Lower leg skin (tissue), 4 donors: ENCODE data around the gene HINT1. TPM values are rescaled to one million over a fixed set of nuclear protein-coding genes. Genes with fewer than 3 reads are reported as not detected.

ENCODE experiments used
- DNase-seq, 2 donors: peaks; one replicate each; pipeline ENCODE4 v3.0.0-alpha.2; 2019; ENCODE audit warnings: low spot score in 2 of 2
- H3K4me3 ChIP-seq: fragments of 200-600 bp; sonication (generic); 2 replicates; pipeline ENCODE4 v1.5.1; 2017; ENCODE audit warnings: mild to moderate bottlenecking, low read depth; ENCODE audit not compliant: poor library complexity, severe bottlenecking
- CTCF ChIP-seq, 3 donors: fragments of 450-650 bp; IDR thresholded peaks; one replicate each; pipeline ENCODE4 v1.5.1; 2016; ENCODE audit warnings: antibody characterized with exemption in 3 of 3, mild to moderate bottlenecking in 3 of 3, moderate library complexity in 2 of 3
- POLR2A ChIP-seq, 2 donors: fragments of 450-650 bp; IDR thresholded peaks; one replicate each; pipeline ENCODE4 v1.6.1; 2016 to 2017; ENCODE audit warnings: antibody characterized with exemption in 2 of 2, mild to moderate bottlenecking in 1 of 2, moderate library complexity in 1 of 2
- WGBS, 2 donors: methylation state at CpG; one replicate each; pipeline ENCODE4 v1.1.5; 2018; 5-methylcytosine and 5-hydroxymethylcytosine counted together
- intact Hi-C: fragments of 100-400 bp; cut with DNase I; formaldehyde crosslinking; loops from one replicate; pipeline ENCODE4 v1.15.0; 2023; ENCODE audit warnings: low total_unique reads
- total RNA-seq, 4 donors: library from RNA; depleted of rRNA; stranded (reverse); fragments of >200 nt; gene quantifications; one replicate each; pipeline ENCODE4 v1.1.0, GENCODE V29; 2016

The HINT1 gene
- total RNA-seq, 4 donors from 2014 or later = 154 to 211 (median 190) TPM

GRCh38 chr5:131170540-131171275 is 5.7 kb upstream of the HINT1 start, which contains the start of gene LYRM7:
LYRM7 (plus strand) TSS chr5:131170944; CDS start chr5:131171021, 77 bp downstream.
- DNase-seq = peak; percentile 98 to 99
- intact Hi-C loops = no loop called here
- H3K4me3 ChIP-seq = peak within 1 kb of the TSS; percentile 33
- WGBS, 2 donors = 0 to 1% methylated on average over 42 of the region's 42 CpGs
- TF ChIP-seq POLR2A (IDR thresholded peaks at IDR 0.05) (no peak), CTCF (IDR thresholded peaks at IDR 0.05) (no peak)

GRCh38 chr5:131169810-131170539 is 4.9 kb upstream of the HINT1 start:
- intact Hi-C loops = loop anchor here (10.0 kb wide), 1 partner anchor 245 kb away; no protein-coding TSS in a partner anchor
- no peak for DNase-seq
- peak overlapping the region; percentile 15 for H3K4me3 ChIP-seq
- 34 to 35% methylated on average over 16 of the region's 16 CpGs for WGBS, 2 donors
- TF ChIP-seq CTCF (IDR thresholded peaks at IDR 0.05) = no peak
- no peak for TF ChIP-seq POLR2A (IDR thresholded peaks at IDR 0.05)

- no peak for DNase-seq
- no peak for TF ChIP-seq CTCF (IDR thresholded peaks at IDR 0.05)
- no peak for TF ChIP-seq POLR2A (IDR thresholded peaks at IDR 0.05)
- intact Hi-C loops = loop anchor here (10.0 kb wide), 1 partner anchor 247 kb away; no protein-coding TSS in a partner anchor
- H3K4me3 ChIP-seq = no peak overlapping the region
- WGBS, 2 donors = 92% methylated on average over 5 of the region's 5 CpGs
These were observed 2.6 kb upstream of the HINT1 start for GRCh38 chr5:131167615-131168014.

- TF ChIP-seq POLR2A (IDR thresholded peaks at IDR 0.05) (no peak), CTCF (IDR thresholded peaks at IDR 0.05) (no peak)
- DNase-seq = peak; percentile 56 to 92
- whole genome bisulfite sequencing, 2 donors = 0 to 1% methylated on average over 31 to 39 of the region's 73 CpGs
- H3K4me3 ChIP-seq = peak overlapping the region; percentile 82
- intact Hi-C loops = loop anchor here (10.0 kb wide), 1 partner anchor 250 kb away; no protein-coding TSS in a partner anchor
These were observed 601 bp downstream of the HINT1 start for GRCh38 chr5:131164191-131165118.
